NCI-H2107 (cell line): Measurements from ENCODE around the gene CD163.
"Not testable (repeated sequence)": the region's sequence is repeated elsewhere in the genome, so short reads cannot be mapped to it uniquely, and the experiment has no call there.

ENCODE experiments used
- DNase-seq: peaks from one replicate; lab custom pipeline; 2025; lab: John Stamatoyannopoulos, UW

The CD163 gene

GRCh38 chr12:7503686-7504415, at the start of gene CD163:
Gene CD163, minus strand, starts transcription at chr12:7503777. Its CDS starts 87 bp downstream, at chr12:7503690.
- no peak for DNase-seq

- no peak for DNase-seq
Measured at GRCh38 chr12:7542813-7543212, 39.2 kb upstream of the CD163 start.

DNA sequence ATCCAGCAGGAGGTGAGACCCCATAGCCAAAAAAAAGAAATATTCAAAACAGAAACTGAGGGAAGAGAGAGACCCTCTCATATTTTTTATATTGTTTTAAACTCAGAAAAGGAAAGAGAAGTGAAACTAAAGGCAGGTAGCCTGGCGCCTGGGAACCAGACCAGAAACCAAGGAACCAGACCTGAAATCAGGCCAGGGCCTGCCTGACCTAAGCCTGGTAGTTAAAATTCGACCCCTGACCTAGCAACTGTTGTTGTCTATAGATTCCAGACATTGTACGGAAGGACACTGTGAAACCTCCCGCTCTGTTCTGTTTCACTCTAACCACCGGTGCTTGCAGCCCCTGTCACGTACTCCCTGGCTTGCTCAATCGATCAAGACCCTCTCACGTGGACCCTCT, 38.5 kb upstream of the CD163 start:
- DNase-seq: no peak

DNA sequence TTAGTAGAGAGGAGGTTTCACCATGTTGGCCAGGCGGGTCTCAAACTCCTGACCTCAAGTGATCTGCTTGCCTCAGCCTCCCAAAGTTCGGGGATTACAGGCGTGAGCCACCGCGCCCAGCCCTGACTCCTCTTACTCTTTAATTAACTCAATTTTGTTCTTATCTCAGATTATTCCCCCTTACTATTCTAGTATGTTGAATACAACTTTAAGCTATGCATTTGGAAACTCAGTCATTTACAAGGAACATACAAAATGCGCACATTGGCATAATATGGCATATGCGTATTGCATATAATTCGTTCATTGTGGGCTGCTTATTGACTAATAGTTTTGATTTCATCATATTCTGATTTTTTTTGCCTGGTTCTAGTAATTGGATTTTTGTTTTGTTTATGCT, 10.8 kb upstream of the CD163 start:
- DNase-seq: no peak

- DNase-seq: no peak
Measured at GRCh38 chr12:7512553-7512952, 9.0 kb upstream of the CD163 start.

DNA sequence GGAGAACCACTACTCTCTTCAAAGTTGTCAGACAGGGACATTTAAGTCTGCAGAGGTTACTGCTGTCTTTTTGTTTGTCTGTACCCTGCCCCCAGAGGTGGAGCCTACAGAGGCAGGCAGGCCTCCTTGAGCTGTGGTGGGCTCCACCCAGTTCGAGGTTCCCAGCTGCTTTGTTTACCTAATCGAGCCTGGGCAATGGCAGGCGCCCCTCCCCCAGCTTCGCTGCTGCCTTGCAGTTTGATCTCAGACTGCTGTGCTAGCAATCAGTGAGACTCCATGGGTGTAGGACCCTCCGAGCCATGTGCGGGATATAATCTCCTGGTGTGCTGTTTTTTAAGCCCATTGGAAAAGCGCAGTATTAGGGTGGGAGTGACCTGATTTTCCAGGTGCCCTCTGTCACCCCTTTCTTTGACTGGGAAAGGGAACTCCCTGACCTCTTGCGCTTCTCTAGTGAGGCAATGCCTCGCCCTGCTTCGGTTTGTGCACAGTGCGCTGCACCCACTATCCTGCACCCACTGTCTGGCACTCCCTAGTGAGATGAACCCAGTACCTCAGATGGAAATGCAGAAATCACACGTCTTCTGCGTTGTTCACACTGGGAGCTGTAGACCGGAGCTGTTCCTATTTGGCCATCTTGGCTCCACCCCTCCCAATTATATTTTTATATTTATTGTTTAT, 6.4 kb upstream of the CD163 start:
- not testable (repeated sequence) for DNase-seq

- no peak for DNase-seq
Measured at GRCh38 chr12:7502612-7503011, 965 bp downstream of the CD163 start.

- DNase-seq: no peak
Measured at GRCh38 chr12:7501031-7501588, 2.5 kb downstream of the CD163 start.

- no peak for DNase-seq
Measured at GRCh38 chr12:7499636-7500035, 3.9 kb downstream of the CD163 start.

GRCh38 chr12:7498809-7499208, 4.8 kb downstream of the CD163 start:
- DNase-seq: no peak

GRCh38 chr12:7497661-7498060, 5.9 kb downstream of the CD163 start:
- DNase-seq: no peak

DNA sequence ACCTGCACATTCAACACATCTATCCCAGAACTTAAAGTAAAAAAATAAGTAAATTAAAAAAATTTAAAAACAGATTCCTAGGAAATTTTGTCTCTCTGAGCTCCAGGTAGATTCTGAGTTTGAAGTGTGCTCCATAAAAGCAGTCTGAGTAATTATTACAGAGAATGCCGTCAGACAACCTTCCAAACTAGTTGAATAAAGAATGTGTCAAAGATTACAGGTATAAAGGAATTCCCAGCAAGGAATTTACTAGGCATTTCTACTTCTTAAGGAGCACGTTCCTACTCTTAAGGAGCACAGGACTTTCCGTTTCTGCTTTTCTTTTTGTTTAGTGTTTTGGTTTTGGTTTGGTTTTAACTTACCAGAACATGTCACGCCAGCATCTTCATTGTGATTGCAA, 7.1 kb downstream of the CD163 start:
- no peak for DNase-seq

DNA sequence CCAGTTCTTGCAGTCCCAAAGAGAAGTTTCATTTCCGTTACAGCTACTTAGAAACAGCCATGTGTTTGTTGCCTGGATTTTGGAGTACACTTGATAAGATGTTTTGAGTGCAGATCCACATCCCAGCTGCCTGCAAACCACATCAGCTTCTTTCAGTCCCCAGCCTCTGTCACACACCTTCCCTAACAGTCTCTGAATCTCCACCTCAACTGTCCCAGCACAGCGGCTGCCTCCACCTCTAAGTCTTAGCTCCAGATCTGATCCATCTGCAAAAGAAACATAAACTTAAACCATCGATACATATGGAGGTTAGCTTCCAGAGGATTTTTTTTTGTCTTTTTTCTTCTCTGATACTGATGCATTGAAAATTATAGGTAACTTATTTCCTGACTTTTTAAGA, 8.4 kb downstream of the CD163 start:
- no peak for DNase-seq

- no peak for DNase-seq
Measured at GRCh38 chr12:7493006-7493405, 10.6 kb downstream of the CD163 start.

DNA sequence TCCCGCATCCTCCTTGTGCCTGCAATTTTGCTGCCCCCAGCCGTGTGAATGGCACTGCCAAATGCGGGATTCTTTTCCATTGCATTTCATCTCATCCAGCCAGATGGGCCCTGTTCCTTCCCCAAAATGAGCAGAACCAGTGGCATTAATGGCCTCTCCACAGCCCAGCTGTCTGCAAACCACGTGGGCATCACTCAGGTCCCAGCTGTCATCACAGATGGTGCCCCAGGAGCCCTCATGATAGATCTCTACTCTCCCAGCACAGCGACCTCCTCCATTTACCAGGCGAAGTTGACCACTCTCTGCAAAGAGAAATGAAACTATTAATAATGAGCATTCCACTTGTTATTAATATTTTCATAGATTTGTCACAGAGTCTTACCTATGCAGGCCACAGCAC, 17.1 kb downstream of the CD163 start:
- DNase-seq: no peak

GRCh38 chr12:7485095-7485494, 18.5 kb downstream of the CD163 start:
- DNase-seq: no peak

DNA sequence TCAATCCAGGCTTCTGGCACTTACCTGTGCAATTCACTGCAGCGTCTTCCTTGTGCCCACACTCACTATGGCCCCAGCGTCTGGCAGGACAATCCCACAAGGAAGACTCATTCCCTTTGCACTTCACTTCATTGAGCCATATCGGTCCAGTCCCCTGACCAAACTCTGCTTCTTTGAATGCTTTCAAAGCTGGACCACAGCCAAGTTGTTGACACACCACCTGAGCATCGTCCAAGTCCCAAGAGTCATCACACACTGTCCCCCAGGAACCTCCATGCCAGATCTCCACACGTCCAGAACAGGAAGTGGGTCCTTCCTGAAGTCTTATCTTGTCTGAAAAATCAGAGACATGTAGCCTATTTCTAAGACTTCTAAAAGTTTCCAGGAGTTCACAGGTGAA, 20.2 kb downstream of the CD163 start:
- DNase-seq: no peak

- DNase-seq: no peak
Measured at GRCh38 chr12:7479771-7480170, 23.8 kb downstream of the CD163 start.

GRCh38 chr12:7472060-7472459, 31.5 kb downstream of the CD163 start:
- DNase-seq: no peak

GRCh38 chr12:7460375-7461259, 43.0 kb downstream of the CD163 start:
- peak; percentile 26 for DNase-seq

GRCh38 chr12:7459973-7460372, 43.6 kb downstream of the CD163 start:
- DNase-seq: no peak

- DNase-seq: no peak
Measured at GRCh38 chr12:7451756-7452155, 51.8 kb downstream of the CD163 start.
